ENCODE measurements around the gene SERPINB12. TPM values are rescaled to one million over a fixed set of nuclear protein-coding genes. Genes with fewer than 3 reads are reported as not detected.

SERPINB12 gene
- total RNA-seq, 1 experiment from 2014 or later: not detected

DNA sequence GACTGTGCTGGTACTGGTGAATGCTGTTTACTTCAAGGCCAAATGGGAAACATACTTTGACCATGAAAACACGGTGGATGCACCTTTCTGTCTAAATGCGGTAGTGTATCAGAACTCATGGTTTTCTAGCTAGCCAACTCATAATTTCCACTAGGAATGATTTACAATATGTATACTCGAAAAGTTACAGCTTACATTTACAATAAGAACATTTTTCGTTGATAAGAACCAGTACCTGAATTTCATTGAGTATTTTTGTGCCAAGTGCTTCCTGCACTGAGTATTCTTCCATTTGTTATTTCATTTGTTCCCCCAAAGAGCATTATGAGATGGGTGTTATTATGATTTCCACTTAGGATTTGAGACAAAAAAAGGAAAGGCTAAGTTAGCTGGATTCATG, 21.9 kb downstream of the SERPINB12 start:
- no peak overlapping the region for H3K14ac ChIP-seq (ENCODE audit: insufficient read depth, low read length)
- H3K79me2 ChIP-seq (ENCODE audit: insufficient read depth, low read length): no peaks in the 10 kb centered on the region
- H3K27ac ChIP-seq (ENCODE audit: insufficient read length, low read depth, low read length): no peak overlapping the region
- H2BK5ac ChIP-seq (ENCODE audit: insufficient read length, low read length): no peak overlapping the region
- no peak overlapping the region for H3K27ac Mint-ChIP-seq
- no peaks in the 10 kb centered on the region for H3K9me3 Mint-ChIP-seq
- H3K27me3 Mint-ChIP-seq (ENCODE audit: low read depth): no peaks in the 10 kb centered on the region; the same call in none of the 2 replicates
- H2BK120ac ChIP-seq (ENCODE audit: low read depth, low read length, poor library complexity, severe bottlenecking): no peak overlapping the region
- no peak overlapping the region for H4K91ac ChIP-seq (ENCODE audit: insufficient read length, low read depth, low read length)
- no peak overlapping the region for H3K9ac ChIP-seq (ENCODE audit: extremely low read depth, insufficient read length, low read length)
- TF ChIP-seq, protein P1, sequence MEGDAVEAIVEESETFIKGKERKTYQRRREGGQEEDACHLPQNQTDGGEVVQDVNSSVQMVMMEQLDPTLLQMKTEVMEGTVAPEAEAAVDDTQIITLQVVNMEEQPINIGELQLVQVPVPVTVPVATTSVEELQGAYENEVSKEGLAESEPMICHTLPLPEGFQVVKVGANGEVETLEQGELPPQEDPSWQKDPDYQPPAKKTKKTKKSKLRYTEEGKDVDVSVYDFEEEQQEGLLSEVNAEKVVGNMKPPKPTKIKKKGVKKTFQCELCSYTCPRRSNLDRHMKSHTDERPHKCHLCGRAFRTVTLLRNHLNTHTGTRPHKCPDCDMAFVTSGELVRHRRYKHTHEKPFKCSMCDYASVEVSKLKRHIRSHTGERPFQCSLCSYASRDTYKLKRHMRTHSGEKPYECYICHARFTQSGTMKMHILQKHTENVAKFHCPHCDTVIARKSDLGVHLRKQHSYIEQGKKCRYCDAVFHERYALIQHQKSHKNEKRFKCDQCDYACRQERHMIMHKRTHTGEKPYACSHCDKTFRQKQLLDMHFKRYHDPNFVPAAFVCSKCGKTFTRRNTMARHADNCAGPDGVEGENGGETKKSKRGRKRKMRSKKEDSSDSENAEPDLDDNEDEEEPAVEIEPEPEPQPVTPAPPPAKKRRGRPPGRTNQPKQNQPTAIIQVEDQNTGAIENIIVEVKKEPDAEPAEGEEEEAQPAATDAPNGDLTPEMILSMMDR (conservative IDR thresholded peaks at IDR 0.05): no peak
- no peak overlapping the region for H2AFZ ChIP-seq (ENCODE audit: low read length)
- no peak overlapping the region for H3K4me3 Mint-ChIP-seq
- H3T11ph ChIP-seq (ENCODE audit: low read length): no peak overlapping the region
- H2BK15ac ChIP-seq (ENCODE audit: low read depth, low read length): no peak overlapping the region
- DNase-seq: no peak
- no peaks in the 10 kb centered on the region; a peak in 1 of 7 replicates for H3K36me3 Mint-ChIP-seq (ENCODE audit: insufficient read depth in 1 of 3, low read depth in 3 of 3)
- no peaks in the 10 kb centered on the region for H3K4me1 ChIP-seq (ENCODE audit: insufficient read depth, low read length)
- H3K4ac ChIP-seq (ENCODE audit: low read depth, low read length): no peak overlapping the region
- no peak overlapping the region for H2BK20ac ChIP-seq (ENCODE audit: low read depth, low read length, poor library complexity, severe bottlenecking)
- H3K23ac ChIP-seq (ENCODE audit: insufficient read length, low read depth, low read length): no peak overlapping the region
- H3K23me2 ChIP-seq (ENCODE audit: insufficient read length, low read depth, low read length, poor library complexity, severe bottlenecking): no peaks in the 10 kb centered on the region
- no peak overlapping the region for H2BK12ac ChIP-seq (ENCODE audit: insufficient read length, low read depth, low read length)
- H3K27me3 ChIP-seq (ENCODE audit: insufficient read depth, low read length): no peaks in the 10 kb centered on the region
- H4K5ac ChIP-seq (ENCODE audit: insufficient read length, low read depth, low read length): no peak overlapping the region
- no peak overlapping the region for H3K4me2 ChIP-seq (ENCODE audit: insufficient read depth, insufficient read length, low read length)
- H2AK5ac ChIP-seq (ENCODE audit: insufficient read length, low read length): no peak overlapping the region
- H4K20me1 ChIP-seq (ENCODE audit: control insufficient read depth, insufficient read depth, insufficient read length): no peaks in the 10 kb centered on the region
- H3K56ac ChIP-seq (ENCODE audit: insufficient read length, low read depth, low read length): no peak overlapping the region
- peaks cover 2 to 3% of the 10 kb centered on the region in 2 experiments; a peak in 1 of 4 replicates for H3K4me1 Mint-ChIP-seq
- H3K18ac ChIP-seq (ENCODE audit: insufficient read length, low read depth, low read length): no peak overlapping the region
- no peaks in the 10 kb centered on the region for H3K9me3 ChIP-seq (ENCODE audit: control insufficient read depth, low read depth, low read length)
- H3K79me1 ChIP-seq (ENCODE audit: insufficient read depth, low read depth, low read length, poor library complexity, severe bottlenecking): no peaks in the 10 kb centered on the region
- H4K8ac ChIP-seq (replicated peaks; ENCODE audit: insufficient read length, low read depth, low read length): no peak overlapping the region
- no CpG with 5 or more reads among the region's 4 CpGs for whole genome bisulfite sequencing (ENCODE audit: extremely low coverage, insufficient read length, low lambda C conversion rate)
